GM12878 (cell line): ENCODE measurements around the gene GALNTL6. TPM values are rescaled to one million over a fixed set of nuclear protein-coding genes. Genes with fewer than 3 reads are reported as not detected.

Experiments
- ATAC-seq: fragments of 200-7000 bp; cut with Tn5 transposase; 3 replicates; pipeline ENCODE4 v1.9.1; 2020; ENCODE audit warnings: mild to moderate bottlenecking, moderate library complexity
- BruUV-seq: library from RNA; stranded (reverse); fragments of 400-500 nt; replicated peaks from 2 replicates; lab custom pipeline; 2021; lab: Mats Ljungman, UMichigan
- CTCF ChIA-PET: fragments of 300-600 bp; sonication (Branson Sonifier 250); formaldehyde crosslinking; extraction: SDS; loops from one replicate; lab custom pipeline; 2021; ENCODE audit warnings: inconsistent platforms; lab: Yijun Ruan, JAX
- POLR2A ChIA-PET: fragments of 350-600 bp; formaldehyde crosslinking; extraction: SDS; loops from one replicate; lab custom pipeline; 2021; ENCODE audit warnings: inconsistent platforms; lab: Charles Lee
- RAD21 ChIA-PET: fragments of 300-600 bp; sonication (Branson Sonifier 250); formaldehyde crosslinking; loops from one replicate; lab custom pipeline; 2023; ENCODE audit warnings: antibody characterized with exemption; ENCODE audit not compliant: unreplicated experiment; lab: Charles Lee
- SMC1A ChIA-PET: fragments of 300-600 bp; sonication (Branson Sonifier 250); formaldehyde crosslinking; loops from one replicate; lab custom pipeline; 2023; ENCODE audit not compliant: unreplicated experiment, uncharacterized antibody; lab: Charles Lee
- DNase-seq: peaks from one replicate; pipeline ENCODE4 v3.0.0-alpha.2; 2011; ENCODE audit warnings: low read depth, low spot score
- FAIRE-seq: peaks from 3 replicates; lab custom pipeline; 2011; peaks lifted over from hg19 to GRCh38; lab: Jason Lieb, UNC
- H2AFZ ChIP-seq: 2 replicates; pipeline ENCODE4 v1.6.0; 2011; ENCODE audit warnings: low read depth, low read length, control low read depth; ENCODE audit not compliant: control insufficient read depth
- H3K27ac ChIP-seq: 2 replicates; pipeline ENCODE4 v1.5.1; 2011; ENCODE audit warnings: control low read depth; ENCODE audit not compliant: control insufficient read depth, insufficient read depth
- H3K27me3 ChIP-seq, 2 experiments: replicated peaks in 1 of 2; 2 replicates each; pipeline versions ENCODE4 v1.6.0 to v1.6.1; 2011; ENCODE audit warnings: low read length in 1 of 2; ENCODE audit not compliant: control insufficient read depth in 2 of 2, insufficient read depth in 2 of 2
- H3K36me3 ChIP-seq, 2 experiments: 2 replicates each; pipeline ENCODE4 v1.5.1; 2011; ENCODE audit warnings: low read length in 1 of 2; ENCODE audit not compliant: control insufficient read depth in 2 of 2, insufficient read depth in 2 of 2
- H3K4me1 ChIP-seq: 2 replicates; pipeline ENCODE4 v1.6.1; 2011; ENCODE audit warnings: mild to moderate bottlenecking, low read length, moderate library complexity, mixed read lengths; ENCODE audit not compliant: control insufficient read depth, insufficient read depth
- H3K4me2 ChIP-seq: 2 replicates; pipeline ENCODE4 v1.6.0; 2011; ENCODE audit warnings: control low read depth; ENCODE audit not compliant: control insufficient read depth, insufficient read depth
- H3K4me3 ChIP-seq: fragments of 200-600 bp; sonication (generic); 2 replicates; pipeline ENCODE4 v1.5.1; 2016
- H3K79me2 ChIP-seq: 2 replicates; pipeline ENCODE4 v1.6.0; 2011; ENCODE audit warnings: low read length; ENCODE audit not compliant: control insufficient read depth, insufficient read depth
- H3K9ac ChIP-seq: 2 replicates; pipeline ENCODE4 v1.8.0; 2011; ENCODE audit warnings: low read length, control low read depth, mixed read lengths; ENCODE audit not compliant: control insufficient read depth, insufficient read depth
- H3K9me3 ChIP-seq: replicated peaks from 3 replicates; pipeline ENCODE4 v1.5.1; 2011; ENCODE audit warnings: mild to moderate bottlenecking, low read length; ENCODE audit not compliant: control insufficient read depth, insufficient read depth
- H4K20me1 ChIP-seq: 2 replicates; pipeline ENCODE4 v1.6.0; 2011; ENCODE audit not compliant: control insufficient read depth, insufficient read depth
- HDAC6 ChIP-seq: fragments of 200-600 bp; sonication (generic); IDR thresholded peaks from one replicate; pipeline ENCODE4 v1.8.0; 2017; ENCODE audit warnings: antibody characterized with exemption; ENCODE audit not compliant: unreplicated experiment
- JUND ChIP-seq: IDR thresholded peaks from 2 replicates; pipeline ENCODE4 v1.6.1; 2012; ENCODE audit warnings: low read depth, mild to moderate bottlenecking, low read length, improper control_type of control experiment, moderate library complexity
- KDM1A ChIP-seq: fragments of 200-600 bp; sonication (generic); IDR thresholded peaks from 2 replicates; pipeline ENCODE4 v1.6.1; 2016; ENCODE audit warnings: borderline replicate concordance
- RELA ChIP-seq: fragments of 450-650 bp; IDR thresholded peaks from 2 replicates; pipeline ENCODE4 v1.8.0; 2014; ENCODE audit warnings: borderline replicate concordance; ENCODE audit not compliant: partially characterized antibody
- ZNF274 ChIP-seq: IDR thresholded peaks from one replicate; pipeline ENCODE4 v1.8.0; 2011; ENCODE audit not compliant: insufficient read length, insufficient read depth
- WGBS: methylation state at CpG from one replicate; pipeline ENCODE4 v1.1.6; 2016; ENCODE audit warnings: low lambda C conversion rate; ENCODE audit not compliant: insufficient replicate concordance, insufficient coverage; ENCODE audit errors: missing lambda C conversion rate; 5-methylcytosine and 5-hydroxymethylcytosine counted together
- in situ Hi-C: fragments of 300-500 bp; cut with MboI; formaldehyde crosslinking; loops from 9 replicates; pipeline ENCODE4 v1.14.3; 2018; ENCODE audit warnings: mixed read lengths
- intact Hi-C: fragments of 100-400 bp; cut with micrococcal nuclease; formaldehyde crosslinking; loops from one replicate; pipeline ENCODE4 v1.14.2; 2022; ENCODE audit not compliant: unreplicated experiment
- polyA plus RNA-seq, 11 experiments: library from polyadenylated mRNA; depleted of rRNA in 4 of 11; unstranded in 6 of 11; stranded (reverse) in 5 of 11; fragments of >200 nt; fragmentation: Nextera tagmentation in 4 of 11; fragmentation: Illumina TruSeq in 1 of 11; extraction: Ambion mirVana in 4 of 11; extraction: Trizol in 1 of 11; gene quantifications; 1 replicate in 1 of 11; 2 replicates in 10 of 11; pipeline versions ENCODE4 v1.2.1 to v1.2.3, GENCODE V29; 2011 to 2016; ENCODE audit warnings: inconsistent platforms in 2 of 11, missing spikeins in 2 of 11, low read depth in 1 of 11
- total RNA-seq, 4 experiments: library from RNA; depleted of rRNA in 3 of 4; stranded (reverse); fragments of >200 nt in 3 of 4; fragmentation: Illumina TruSeq in 1 of 4; extraction: Trizol in 1 of 4; gene quantifications; 2 replicates each; pipeline versions ENCODE4 v1.2.1 to v1.2.3, GENCODE V29; 2013 to 2021
- TF ChIP-seq, protein P1 (sequence below): fragments of 450-650 bp; IDR thresholded peaks from 2 replicates; pipeline ENCODE4 v1.6.1; 2016; ENCODE audit warnings: mild to moderate bottlenecking, moderate library complexity, borderline replicate concordance

GALNTL6 gene
- total and polyA plus RNA-seq, 10 of the 15 experiments (the other 5 are each of a cell fraction or from before 2014, with no cell fraction given): 0.01 to 0.29 TPM; not detected in 8

DNA sequence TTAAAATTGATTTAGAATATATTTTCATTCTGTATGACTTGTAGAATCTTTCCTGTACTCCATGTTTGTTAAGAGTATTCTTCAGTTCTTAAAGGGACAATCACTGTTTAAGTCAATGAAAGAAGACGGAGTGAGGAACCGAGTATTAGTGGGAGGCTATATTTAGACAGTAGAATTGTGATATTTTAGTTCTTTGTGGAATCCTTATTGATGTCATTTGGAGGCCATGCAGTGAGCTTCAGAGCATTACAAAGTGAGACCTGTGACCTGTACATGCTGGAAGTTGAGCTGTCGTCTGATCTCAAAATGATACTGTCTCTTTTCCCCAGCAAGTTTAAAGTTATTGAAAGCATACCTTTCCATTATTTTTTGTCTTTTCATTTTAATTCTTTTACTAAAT is 394.7 kb downstream of the GALNTL6 start:
- Histone ChIP-seq H3K27ac (no peak overlapping the region), H3K4me1 (no peaks in the 10 kb centered on the region), H3K9me3 (no peaks in the 10 kb centered on the region), H3K4me3 (no peak overlapping the region), H4K20me1 (no peaks in the 10 kb centered on the region), H3K4me2 (no peak overlapping the region), H2AFZ (no peak overlapping the region), H3K27me3 (no peaks in the 10 kb centered on the region), H3K9ac (no peak overlapping the region), H3K36me3 (no peaks in the 10 kb centered on the region), H3K79me2 (no peaks in the 10 kb centered on the region)
- TF ChIP-seq JUND (no peak), HDAC6 (no peak), ZNF274 (no peak), RELA (no peak), KDM1A (no peak)
- TF ChIP-seq, protein P1, sequence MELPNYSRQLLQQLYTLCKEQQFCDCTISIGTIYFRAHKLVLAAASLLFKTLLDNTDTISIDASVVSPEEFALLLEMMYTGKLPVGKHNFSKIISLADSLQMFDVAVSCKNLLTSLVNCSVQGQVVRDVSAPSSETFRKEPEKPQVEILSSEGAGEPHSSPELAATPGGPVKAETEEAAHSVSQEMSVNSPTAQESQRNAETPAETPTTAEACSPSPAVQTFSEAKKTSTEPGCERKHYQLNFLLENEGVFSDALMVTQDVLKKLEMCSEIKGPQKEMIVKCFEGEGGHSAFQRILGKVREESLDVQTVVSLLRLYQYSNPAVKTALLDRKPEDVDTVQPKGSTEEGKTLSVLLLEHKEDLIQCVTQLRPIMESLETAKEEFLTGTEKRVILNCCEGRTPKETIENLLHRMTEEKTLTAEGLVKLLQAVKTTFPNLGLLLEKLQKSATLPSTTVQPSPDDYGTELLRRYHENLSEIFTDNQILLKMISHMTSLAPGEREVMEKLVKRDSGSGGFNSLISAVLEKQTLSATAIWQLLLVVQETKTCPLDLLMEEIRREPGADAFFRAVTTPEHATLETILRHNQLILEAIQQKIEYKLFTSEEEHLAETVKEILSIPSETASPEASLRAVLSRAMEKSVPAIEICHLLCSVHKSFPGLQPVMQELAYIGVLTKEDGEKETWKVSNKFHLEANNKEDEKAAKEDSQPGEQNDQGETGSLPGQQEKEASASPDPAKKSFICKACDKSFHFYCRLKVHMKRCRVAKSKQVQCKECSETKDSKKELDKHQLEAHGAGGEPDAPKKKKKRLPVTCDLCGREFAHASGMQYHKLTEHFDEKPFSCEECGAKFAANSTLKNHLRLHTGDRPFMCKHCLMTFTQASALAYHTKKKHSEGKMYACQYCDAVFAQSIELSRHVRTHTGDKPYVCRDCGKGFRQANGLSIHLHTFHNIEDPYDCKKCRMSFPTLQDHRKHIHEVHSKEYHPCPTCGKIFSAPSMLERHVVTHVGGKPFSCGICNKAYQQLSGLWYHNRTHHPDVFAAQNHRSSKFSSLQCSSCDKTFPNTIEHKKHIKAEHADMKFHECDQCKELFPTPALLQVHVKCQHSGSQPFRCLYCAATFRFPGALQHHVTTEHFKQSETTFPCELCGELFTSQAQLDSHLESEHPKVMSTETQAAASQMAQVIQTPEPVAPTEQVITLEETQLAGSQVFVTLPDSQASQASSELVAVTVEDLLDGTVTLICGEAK: no peak
- intact Hi-C loops: no loop called here
- DNase-seq (no peak), FAIRE-seq (no peak), ATAC-seq (no peak)
- SMC1A ChIA-PET: interaction anchor here (1.0 kb wide), 1 partner anchor 10 kb away, joined by 3 read pairs; no protein-coding TSS in a partner anchor
- no TSS peak for BruUV-seq
- POLR2A ChIA-PET: no interaction called here
- 14% methylated on average over 3 of the region's 3 CpGs for WGBS
- CTCF ChIA-PET: no interaction called here
- RAD21 ChIA-PET: no interaction called here
- in situ Hi-C loops: no loop called here
